GM21825 (cell line): Measurements from ENCODE around the gene GRM8.

Source experiments
- ATAC-seq: cut with Tn5 transposase; IDR thresholded peaks from one replicate; pipeline ENCODE4 v1.9.1; 2021; ENCODE audit warnings: mild to moderate bottlenecking, moderate library complexity; ENCODE audit not compliant: unreplicated experiment

The GRM8 gene

GRCh38 chr7:126760914-126761577 lies 491.7 kb downstream of the GRM8 start:
- no peak for ATAC-seq

- ATAC-seq, result no peak
These were observed 497.4 kb downstream of the GRM8 start for GRCh38 chr7:126755381-126755780.

GRCh38 chr7:126750207-126750911 lies 502.4 kb downstream of the GRM8 start:
- ATAC-seq, result no peak

GRCh38 chr7:126728967-126729366 lies 523.8 kb downstream of the GRM8 start:
- ATAC-seq, result no peak

- ATAC-seq, result no peak
These were observed 524.8 kb downstream of the GRM8 start for GRCh38 chr7:126727930-126728391.

- ATAC-seq, result no peak
These were observed 528.7 kb downstream of the GRM8 start for GRCh38 chr7:126723966-126724544.

GRCh38 chr7:126720232-126720631 lies 532.5 kb downstream of the GRM8 start:
- ATAC-seq, result peak; percentile 93

GRCh38 chr7:126718419-126718818 lies 534.3 kb downstream of the GRM8 start:
- no peak for ATAC-seq

- ATAC-seq, result no peak
These were observed 536.4 kb downstream of the GRM8 start for GRCh38 chr7:126716321-126716720.

GRCh38 chr7:126715076-126715475 lies 537.7 kb downstream of the GRM8 start:
- no peak for ATAC-seq

GRCh38 chr7:126702242-126703016 lies 550.3 kb downstream of the GRM8 start:
- ATAC-seq, result peak; percentile 49

- peak; percentile 93 for ATAC-seq
These were observed 551.7 kb downstream of the GRM8 start for GRCh38 chr7:126700807-126701604.

- no peak for ATAC-seq
These were observed 553.0 kb downstream of the GRM8 start for GRCh38 chr7:126699707-126700106.

- ATAC-seq, result no peak
These were observed 553.8 kb downstream of the GRM8 start for GRCh38 chr7:126698909-126699308.

GRCh38 chr7:126698446-126698845 lies 554.3 kb downstream of the GRM8 start:
- ATAC-seq, result no peak

GRCh38 chr7:126696256-126697038 lies 556.3 kb downstream of the GRM8 start:
- ATAC-seq, result no peak

GRCh38 chr7:126690848-126691751 lies 561.6 kb downstream of the GRM8 start:
- ATAC-seq, result no peak

- ATAC-seq, result no peak
These were observed 562.6 kb downstream of the GRM8 start for GRCh38 chr7:126690104-126690503.

- ATAC-seq, result no peak
These were observed 563.7 kb downstream of the GRM8 start for GRCh38 chr7:126689037-126689436.
